ENCODE measurements around the gene PECR.

PECR gene

GRCh38 chr2:216006164-216006663 is 75.4 kb downstream of the PECR start:
- H3K4me3 ChIP-seq (ENCODE audit: low read depth, low read length): peak overlapping the region; percentile 16
- peak; percentile 41 for DNase-seq (ENCODE audit: low read depth)
- no peak for TF ChIP-seq CTCF (IDR thresholded peaks at IDR 0.05; ENCODE audit: low read depth, low read length, missing control alignments)

- no peak for TF ChIP-seq CTCF (IDR thresholded peaks at IDR 0.05; ENCODE audit: low read depth, low read length, missing control alignments)
- no peak for DNase-seq (ENCODE audit: low read depth)
- no peak overlapping the region; the same call in 1 of the 2 replicates for H3K4me3 ChIP-seq (ENCODE audit: low read depth, low read length)
These were observed 76.8 kb downstream of the PECR start for GRCh38 chr2:216004697-216005283.

DNA sequence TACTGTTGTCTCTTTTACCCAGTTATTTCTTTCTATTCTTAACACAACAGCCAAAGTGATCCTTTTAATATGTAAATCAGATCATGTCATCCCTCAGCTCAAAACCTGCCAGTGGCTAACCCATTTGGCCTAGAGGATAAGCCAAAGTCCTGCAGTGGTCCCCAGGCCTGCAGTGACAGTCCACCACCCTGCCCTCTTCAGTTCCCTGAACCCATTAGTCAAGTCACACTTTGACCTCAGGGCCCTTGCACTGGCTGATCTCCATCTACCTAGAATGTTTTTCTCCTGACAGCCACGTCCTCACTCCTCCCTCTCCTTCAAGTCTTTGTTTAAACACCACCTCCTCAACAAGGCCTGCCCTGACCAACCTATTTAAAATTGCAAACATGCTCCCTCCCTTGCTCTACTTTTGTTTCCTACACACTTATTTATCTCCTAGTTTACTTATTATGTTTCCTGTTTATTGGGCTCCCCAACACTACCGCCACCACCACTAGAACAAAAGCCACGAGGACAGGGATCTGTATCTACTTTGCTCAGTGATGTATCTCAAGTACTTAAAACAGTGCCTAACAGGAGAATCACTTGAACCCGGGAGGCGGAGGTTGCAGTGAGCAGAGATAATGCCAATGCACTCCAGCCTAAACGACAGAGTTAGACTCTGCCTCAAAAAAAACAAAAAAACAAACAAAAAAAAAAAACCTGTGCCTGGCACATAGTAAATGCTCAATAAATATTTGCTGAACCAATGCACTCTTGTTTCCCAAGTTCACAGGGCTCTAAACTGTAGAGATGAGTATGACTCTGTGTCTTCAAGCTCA is 77.5 kb downstream of the PECR start:
- DNase-seq (ENCODE audit: low read depth): no peak
- H3K4me3 ChIP-seq (ENCODE audit: low read depth, low read length): no peak overlapping the region
- no peak for TF ChIP-seq CTCF (IDR thresholded peaks at IDR 0.05; ENCODE audit: low read depth, low read length, missing control alignments)

DNA sequence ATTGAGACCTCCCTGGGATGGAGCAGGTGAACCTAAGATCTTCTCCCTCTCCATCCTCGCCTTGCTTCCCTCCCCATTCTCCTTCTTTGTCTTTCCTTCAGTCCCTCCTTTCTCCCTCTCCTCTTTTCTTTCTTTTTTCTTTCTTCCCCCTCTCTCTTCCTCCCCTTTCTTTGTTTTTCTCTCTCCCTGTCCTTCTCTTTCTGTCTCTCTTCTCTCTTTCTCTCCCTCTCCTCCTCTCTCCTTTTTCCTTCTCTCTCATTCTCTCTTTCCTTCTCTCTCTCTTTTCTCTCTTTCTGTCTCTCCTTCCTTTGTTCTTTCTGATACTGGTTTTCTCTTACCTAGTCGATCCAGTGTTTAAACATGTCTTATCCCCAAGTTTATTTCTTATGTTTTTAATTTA is 78.9 kb downstream of the PECR start:
- no peak overlapping the region for H3K4me3 ChIP-seq (ENCODE audit: low read depth, low read length)
- TF ChIP-seq CTCF (IDR thresholded peaks at IDR 0.05; ENCODE audit: low read depth, low read length, missing control alignments): no peak

DNA sequence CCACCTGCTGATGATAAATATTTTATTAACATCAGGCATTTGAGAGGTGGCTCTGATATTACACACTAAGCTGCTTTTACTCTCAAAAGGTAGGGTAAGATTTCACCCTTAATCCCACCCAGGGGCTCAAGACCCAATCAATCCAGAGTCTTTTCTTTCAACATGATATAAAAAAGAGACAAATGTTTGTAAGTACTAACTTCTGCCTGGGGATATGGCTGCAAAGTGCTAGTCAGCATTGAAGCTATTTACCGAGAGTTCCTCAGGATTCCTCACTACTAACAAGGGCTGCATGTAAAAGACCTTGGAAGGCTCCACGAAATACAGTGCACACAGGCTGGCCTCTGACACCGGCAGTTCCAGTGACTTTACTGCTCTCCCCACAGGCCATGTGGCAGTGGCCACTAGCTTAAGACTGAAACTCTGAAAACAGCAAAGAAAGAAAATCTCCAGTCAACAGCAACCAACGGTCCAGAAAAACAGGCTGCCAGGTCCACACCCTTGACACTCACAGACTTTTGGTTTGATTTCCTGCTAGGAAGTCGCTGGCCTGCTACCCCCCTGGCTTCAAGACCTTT is 79.4 kb downstream of the PECR start:
- no peak for TF ChIP-seq CTCF (IDR thresholded peaks at IDR 0.05; ENCODE audit: low read depth, low read length, missing control alignments)
- DNase-seq (ENCODE audit: low read depth): no peak
- no peak overlapping the region for H3K4me3 ChIP-seq (ENCODE audit: low read depth, low read length)

More for the DNA sequence above, 78.9 kb downstream of the PECR start:
- no peak for DNase-seq (ENCODE audit: low read depth)

- no peak for DNase-seq (ENCODE audit: low read depth)
- TF ChIP-seq CTCF (IDR thresholded peaks at IDR 0.05; ENCODE audit: low read depth, low read length, missing control alignments): no peak
- no peak overlapping the region for H3K4me3 ChIP-seq (ENCODE audit: low read depth, low read length)
These were observed 80.2 kb downstream of the PECR start for GRCh38 chr2:216001216-216002100.
